ENCODE measurements around the gene CC2D1B.
"Not testable (repeated sequence)": the region's sequence is repeated elsewhere in the genome, so short reads cannot be mapped to it uniquely, and the experiment has no call there.

CC2D1B gene, protein sequence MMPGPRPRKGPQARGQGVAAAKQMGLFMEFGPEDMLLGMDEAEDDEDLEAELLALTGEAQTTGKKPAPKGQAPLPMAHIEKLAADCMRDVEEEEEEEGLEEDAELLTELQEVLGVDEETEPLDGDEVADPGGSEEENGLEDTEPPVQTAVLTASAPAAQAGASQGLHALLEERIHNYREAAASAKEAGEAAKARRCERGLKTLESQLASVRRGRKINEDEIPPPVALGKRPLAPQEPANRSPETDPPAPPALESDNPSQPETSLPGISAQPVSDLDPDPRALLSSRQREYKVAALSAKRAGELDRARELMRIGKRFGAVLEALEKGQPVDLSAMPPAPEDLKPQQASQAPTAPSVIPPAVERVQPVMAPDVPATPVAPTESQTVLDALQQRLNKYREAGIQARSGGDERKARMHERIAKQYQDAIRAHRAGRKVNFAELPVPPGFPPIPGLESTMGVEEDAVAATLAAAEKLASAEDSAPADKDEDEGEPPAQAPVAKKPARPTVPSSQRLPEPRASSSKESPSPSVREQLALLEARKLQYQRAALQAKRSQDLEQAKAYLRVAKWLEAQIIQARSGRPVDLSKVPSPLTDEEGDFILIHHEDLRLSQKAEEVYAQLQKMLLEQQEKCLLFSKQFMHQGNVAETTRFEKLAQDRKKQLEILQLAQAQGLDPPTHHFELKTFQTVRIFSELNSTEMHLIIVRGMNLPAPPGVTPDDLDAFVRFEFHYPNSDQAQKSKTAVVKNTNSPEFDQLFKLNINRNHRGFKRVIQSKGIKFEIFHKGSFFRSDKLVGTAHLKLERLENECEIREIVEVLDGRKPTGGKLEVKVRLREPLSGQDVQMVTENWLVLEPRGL

DNA sequence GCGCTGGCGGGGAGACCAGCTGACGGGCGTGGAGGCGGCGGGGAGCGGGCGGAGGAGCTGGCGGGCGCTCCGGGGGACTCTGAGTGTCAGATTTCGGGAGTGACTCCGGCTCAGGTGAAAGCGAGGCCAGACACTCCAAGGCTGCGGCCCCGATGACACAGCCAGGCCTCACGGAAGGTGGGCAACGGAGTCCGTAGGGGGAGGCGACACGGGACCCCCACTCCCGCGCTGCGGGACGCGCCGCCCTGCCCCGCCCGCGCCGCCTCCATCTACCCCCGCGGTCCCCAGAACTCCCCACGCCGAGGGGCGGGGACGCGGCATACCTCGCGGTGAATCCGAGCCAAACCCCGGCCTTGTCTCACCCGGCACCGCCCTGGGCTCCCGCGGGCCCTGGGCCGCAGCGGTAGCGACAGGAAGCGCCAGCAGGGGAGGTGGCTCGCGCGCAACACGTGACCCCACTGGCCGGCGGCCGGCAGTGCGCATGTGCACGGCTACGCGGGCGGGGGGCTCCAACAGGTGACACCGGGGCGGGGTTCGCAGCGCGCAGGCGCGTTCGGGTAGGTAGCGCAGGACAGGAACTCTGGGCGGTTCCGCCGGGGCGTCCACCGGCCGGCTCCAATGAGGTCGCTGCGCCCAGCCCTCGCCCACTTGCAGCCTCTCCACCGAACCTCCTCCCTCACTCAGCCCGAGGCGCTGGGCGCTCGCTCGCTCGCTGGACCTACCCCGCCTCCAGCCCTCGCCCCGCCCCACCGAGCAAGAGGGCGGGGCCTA lies at the start of gene CC2D1B:
CC2D1B (minus strand) TSS at position 460 of the 771 bp plus-strand sequence. CDS start 1,585 bp downstream, outside the sequence.
- peak; percentile 99 for DNase-seq

DNA sequence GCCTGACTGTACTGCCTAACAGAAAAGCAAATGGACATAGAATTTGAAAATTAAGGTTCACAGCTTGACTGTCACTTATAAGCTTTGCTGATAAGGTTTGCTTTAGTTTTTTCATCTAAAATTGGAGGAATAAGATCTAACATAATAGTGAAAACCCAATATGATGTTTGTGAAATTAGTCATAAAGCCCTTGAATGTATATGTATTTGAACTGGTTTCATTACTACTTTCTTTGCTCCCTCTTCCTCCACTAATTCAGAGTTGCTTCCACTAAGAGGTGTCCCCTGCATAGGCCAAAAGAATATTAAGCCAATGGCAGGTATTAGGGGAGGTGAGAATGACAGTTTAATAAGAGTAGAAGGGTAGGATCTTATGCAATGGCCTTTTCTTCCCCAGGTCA lies 48.9 kb upstream of the CC2D1B start:
- no peak for DNase-seq

DNA sequence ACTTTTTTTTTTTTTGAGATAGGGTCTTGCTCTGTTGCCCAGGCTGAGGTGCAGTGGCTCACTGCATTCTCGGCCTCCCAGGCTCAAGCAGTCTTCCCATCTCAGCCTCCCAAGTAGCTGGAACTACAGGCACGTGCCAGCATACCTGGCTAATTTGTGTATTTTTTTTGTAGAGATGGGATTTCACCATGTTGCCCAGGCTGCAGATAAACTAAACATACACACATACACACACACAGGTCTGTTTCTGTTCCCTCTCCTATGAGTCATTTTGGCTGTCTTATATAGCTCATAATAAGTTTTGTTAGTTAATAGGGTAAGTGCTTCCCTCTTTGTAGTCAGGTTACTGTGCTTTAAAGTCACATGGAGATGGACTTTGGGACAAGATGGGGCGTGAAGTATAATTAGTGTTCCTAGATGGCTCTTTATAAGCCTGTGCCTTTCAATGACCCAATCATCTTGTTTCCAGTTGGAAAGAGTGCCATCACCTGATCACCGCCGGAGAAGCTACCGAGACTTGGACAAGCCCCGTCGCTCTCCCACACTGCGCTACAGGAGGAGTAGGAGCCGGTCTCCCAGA lies 47.5 kb upstream of the CC2D1B start:
- no peak for DNase-seq

DNA sequence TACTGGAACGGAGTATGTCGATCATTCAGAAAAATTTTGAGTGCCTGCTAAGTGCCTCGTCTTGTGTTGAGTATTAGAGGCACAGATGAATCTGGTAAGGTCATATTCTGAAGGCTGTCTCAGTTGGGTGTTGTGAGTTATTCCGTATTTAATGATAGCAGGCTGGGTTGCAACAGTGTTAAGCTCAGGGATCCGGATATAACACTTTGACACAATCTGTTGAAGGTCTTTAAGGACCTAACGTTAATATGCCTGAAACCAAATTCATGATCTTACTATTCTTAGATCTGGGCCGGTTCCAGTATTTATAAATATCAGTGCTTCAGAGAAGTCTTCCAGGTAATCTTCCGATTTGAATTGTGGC lies 39.0 kb upstream of the CC2D1B start:
- DNase-seq: no peak

DNA sequence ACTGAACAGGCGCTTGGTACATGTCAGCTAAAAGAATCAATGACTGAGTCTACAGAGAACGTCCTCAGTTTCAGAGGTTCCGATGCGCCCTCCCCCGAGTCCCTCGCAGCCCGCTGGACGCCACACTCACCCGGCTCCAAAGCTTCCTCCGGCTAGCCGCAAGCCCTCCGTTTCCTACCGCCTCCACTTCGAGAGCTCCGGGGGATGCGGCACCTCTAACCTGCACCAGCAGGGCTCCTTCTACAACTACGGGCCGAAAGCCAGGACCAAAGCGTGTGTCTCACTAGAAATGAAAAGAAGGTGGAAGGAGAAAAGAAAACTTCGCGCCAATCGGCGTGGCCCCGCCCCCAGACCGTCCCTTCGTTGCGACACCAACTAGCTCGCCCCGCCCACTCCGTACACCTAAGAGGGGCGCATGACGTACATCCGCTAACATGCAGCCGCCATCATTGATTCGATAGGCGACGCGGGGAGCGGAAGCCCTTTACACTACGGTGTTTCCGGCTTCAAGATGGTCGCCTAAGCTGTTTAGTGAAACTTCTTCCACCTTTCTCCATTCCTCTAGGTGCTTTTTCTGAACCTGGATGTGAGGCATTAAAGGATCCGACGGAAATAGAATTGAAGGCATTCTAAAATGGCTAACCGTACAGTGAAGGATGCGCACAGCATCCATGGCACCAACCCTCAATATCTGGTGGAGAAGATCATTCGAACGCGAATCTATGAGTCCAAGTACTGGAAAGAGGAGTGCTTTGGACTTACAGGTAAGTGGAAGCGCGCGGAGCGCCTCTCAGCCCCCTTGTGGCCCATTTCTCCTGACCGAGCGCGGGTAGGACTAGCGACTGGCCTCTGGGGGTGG lies 38.3 kb upstream of the CC2D1B start, which contains the start of the genes ORC1 and PRPF38A:
ORC1 (minus strand) TSS at position 308 of the 859 bp plus-strand sequence. CDS start 2,200 bp downstream, outside the sequence.
PRPF38A (plus strand) TSS at position 487 of the 859 bp plus-strand sequence; CDS start at position 635, 148 bp downstream.
- peak; percentile 96 for DNase-seq

DNA sequence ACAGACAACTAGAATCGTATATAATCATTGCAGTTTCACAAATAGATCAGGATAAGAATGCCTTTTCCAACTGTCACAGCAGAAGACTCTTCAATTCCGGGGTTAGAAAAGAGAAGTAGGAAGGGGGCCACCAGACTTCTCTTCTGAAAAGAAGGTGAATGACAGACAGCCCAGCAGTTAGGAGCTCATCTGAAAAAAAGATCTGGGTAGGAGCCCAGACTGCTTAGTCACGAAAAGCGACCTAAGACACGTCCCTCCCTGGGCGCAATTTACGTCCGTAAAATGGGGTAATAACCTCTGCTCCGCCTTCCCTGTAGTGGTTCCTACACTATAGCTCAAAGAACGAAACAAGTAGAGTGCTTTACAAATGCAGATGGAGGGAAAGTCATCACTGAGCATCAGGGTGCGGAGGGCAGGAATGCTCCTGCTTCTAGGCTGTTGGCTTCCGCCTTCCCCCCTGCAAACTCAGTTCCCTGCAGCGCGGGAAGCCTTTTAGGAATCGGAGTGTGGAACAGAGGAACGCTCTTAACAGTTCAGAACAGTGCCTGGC lies 37.6 kb upstream of the CC2D1B start:
- peak; percentile 51 for DNase-seq

DNA sequence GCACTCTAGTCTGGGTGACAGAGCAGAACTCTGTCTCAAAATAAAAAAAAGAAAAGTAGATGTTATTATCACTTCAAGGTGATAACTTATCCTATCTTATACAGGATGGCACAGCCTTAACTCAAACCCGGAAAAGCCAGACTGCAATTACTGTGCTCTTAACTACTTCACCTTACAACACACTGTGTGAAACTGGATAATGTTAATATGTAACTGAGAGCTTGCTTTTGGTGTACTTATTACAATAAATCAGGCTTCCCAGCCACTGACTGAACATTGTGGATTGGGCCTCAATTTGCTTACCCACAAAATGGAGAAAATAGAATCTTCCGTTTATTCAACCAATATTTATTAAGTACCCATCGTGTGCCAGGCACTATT lies 36.8 kb upstream of the CC2D1B start:
- no peak for DNase-seq

DNA sequence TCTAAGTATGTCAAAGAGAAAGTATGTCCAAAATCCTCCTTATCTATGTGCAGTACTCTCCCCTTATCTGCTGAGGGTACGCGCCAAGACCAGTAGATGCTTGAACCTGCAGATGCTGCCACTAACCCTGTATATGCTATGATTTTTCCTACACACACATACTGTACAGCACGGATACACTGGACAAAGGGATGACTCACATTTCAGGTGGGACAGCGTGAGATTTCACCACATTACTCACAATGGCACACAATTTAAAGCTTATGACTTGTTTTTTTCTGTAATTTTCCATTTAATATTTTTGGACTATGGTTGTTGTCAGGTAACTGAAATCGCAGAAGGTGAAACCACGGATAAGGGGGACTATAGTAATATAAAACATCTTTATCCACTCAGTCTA lies 34.1 kb upstream of the CC2D1B start:
- no peak for DNase-seq

DNA sequence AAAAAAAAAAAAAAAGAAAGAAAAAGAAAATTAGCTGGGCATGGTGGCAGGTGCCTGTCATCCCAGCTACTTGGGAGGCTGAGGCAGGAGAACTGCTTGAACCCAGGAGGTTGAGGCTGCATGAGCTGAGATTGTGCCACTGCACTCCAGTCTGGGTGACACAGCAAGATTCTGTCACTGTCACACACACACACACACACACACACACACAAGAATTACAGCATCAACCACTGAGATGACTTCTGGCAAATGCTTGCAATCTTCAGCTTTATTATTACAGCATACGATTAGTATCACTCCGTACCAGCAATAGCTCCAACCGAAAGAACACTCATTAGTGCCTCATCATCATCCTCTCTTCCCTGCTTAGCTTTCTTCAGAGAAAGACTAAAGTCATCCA lies 33.6 kb upstream of the CC2D1B start:
- DNase-seq: no peak

DNA sequence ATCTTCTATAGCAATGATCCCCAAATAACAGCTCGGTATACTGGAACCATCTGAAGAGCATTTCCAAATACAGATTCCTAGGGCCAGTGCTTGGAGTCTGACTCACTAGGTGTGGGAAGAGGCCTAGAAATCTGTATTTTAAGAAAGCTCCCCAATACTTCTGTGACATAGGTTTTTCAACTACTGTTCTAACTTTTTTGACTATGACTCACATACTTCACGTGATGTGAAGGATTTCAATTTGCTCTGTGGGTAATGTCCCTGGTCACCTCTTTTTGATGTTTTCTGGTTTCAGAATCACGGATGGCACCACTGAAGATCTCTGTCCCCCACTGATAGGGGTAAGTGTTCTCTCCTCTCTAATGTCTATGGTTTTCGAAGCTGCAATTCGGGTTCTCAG lies 27.2 kb upstream of the CC2D1B start:
- no peak for DNase-seq

DNA sequence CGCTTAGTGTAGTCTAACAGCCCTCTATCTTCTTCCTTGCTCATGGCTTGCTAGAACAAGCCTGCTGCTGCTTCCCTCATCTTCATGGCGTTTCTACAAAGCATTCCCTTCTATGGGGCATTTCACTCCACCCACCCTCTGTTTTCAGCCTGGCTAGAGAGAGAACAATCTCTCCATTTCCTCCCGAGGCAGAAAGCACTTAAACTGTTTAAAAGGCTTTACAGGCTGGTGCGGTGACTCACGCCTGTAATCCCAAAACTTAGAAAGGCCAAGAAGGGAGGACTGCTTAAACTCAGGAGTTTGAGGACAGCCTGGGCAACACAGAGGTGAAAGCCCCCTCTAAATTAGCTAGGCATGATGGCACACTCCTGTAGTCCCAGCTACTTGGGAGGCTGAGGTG lies 20.5 kb upstream of the CC2D1B start:
- no peak for DNase-seq

DNA sequence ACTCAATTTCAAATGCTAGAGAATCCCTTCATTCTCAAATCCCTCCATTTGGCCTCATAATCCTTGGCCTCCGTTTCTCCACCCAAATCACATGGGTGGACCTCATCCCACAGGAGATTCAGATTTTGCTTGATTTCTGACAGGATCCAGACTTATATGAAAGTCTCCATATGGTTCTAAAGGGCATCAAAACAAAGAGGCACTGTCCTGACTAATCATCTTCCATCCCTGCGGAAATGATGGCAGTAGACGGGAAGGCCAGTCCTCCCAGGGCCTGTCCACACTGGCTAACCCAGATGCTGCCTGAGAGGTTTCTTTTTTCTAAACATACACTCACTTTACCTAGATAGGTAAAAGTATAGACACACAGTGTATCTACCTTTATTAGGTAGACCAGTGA lies 19.4 kb upstream of the CC2D1B start:
- no peak for DNase-seq

DNA sequence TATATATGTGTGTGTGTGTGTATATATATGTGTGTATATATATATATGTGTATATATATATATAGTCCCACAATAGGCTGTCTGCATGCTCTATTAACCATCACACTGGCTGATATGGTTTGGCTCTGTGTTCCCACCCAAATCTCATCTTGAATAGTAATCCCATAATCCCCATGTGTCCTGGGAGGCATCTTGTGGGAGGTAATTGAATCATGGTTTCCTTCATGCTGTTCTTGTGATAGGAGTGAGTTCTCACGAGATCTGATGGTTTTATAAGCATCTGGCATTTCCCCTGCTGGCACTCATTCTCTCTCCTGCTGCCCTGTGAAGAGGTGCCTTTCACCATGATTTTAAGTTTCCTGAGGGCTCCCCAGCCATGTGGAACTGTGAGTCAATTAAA lies 3.8 kb upstream of the CC2D1B start:
- DNase-seq: not testable (repeated sequence)

DNA sequence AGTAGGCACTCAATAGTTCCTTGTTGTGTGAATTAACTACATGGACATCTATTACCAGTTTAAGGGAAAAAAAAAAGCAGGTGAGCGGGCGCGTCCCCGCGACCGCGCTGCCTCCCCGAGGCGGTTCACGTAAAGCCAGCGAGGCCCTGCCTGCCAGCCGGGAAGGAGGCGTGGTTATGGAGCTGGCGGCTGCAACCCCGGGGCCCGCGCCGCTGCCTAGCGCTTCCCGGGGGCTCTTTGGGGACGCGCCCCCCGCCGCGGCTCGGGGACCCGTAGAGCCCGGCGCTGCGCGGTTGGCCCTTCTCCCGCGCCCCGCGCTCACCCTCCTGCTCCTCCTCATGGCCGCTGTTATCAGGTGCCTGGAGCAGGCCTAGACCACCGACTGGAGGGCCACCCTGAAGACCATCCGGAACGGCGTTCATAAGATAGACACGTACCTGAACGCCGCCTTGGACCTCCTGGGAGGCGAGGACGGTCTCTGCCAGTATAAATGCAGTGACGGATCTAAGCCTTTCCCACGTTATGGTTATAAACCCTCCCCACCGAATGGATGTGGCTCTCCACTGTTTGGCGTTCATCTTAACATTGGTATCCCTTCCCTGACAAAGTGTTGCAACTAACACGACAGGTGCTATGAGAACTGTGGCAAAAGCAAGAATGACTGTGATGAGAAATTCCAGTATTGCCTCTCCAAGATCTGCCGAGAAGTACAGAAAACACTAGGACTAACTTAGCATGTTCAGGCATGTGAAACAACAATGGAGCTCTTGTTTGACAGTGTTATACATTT lies 2.6 kb upstream of the CC2D1B start:
- peak; percentile 49 for DNase-seq

DNA sequence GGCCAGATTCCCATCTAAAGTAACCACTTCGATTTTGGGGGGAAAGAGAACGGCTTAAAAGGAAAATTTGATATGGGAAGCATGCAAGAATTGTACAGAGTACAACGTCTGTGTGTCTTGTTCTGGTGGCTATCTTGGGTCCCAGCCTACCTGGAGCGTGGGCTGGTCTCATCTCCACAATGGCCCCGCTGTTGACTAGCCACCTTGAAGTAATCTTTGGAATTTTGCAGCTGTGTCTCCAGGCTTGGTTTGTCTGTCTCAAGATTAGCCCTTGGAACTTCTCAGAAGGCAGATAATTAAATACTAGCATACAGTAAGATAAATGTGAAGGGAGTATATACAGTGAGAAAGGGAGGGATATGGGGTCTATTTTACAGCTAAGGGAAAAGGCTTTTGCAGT lies 1.3 kb upstream of the CC2D1B start:
- DNase-seq: no peak

DNA sequence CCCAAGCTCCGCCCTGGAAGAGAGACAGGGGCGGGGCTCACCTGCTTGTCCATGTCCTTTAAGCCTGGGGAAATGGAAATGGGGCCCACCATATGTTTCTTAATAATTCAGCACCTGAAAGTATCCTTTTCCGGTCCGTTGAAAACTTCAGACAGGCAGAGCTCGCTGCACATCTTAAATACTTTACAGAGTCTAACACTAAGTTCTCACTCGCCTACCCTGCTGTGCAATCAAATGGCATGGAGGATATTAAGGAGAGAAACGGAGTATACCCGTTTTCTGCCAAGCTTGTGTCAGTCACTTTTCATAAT lies 467 bp upstream of the CC2D1B start:
- no peak for DNase-seq

DNA sequence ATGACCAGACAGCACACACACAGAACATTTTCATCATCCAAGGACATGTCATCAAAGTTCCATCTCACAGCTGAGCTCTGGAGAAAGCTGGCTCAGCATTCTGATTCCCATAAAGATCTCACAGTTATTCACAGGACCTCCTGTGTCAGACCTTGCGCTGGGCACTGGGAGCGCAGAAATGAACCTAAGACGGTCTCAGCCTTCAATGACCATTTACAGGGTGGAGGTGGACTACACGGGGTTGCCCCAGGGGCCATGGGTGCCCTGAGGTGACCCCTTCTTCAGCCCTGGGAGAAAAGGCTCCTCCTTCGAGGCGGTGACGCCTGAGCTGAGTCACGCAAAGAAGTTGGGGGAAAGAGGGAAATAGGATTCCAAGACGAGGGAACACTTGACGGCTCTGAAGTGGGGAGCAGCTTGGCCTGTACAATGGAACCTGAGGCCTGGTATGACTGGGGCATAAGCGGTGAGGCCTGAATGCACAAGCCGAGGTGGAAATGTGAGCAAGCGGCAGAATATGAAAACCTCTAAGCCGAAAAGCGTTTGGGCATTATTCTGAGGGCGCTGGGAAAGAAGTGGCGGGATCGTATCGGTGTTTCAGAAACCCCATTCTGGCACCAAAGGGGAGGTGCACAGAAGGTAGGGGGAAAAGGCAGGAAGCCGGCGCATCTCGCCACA lies 797 bp downstream of the CC2D1B start:
- DNase-seq: no peak

DNA sequence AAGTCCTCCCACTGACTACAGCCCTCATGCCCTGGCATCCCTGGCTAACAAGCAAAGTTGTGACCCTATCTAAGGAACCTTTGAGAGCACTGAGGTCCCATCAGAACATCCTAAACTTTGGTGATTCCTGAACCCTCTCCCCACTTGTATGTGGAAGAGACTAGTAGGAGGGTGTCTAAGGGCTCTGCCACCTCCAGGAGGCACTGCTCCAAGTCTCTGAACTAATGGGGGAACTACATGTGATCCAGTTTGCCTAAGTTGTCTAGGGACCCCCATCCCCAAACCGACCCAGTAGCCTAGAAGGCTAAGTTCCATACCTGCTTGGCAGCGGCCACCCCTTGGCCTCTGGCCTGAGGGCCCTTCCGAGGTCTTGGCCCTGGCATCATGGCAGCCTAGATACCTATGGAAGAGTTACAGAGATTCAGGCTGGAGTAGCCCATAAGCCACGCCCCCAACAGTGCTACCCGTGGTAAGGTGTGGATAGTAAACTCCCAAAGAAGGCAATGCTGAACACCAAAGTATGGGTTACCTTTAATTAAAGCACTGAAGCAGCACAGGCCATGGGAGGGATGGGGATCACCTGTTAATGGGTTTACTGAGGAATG lies 1.7 kb downstream of the CC2D1B start:
- DNase-seq: no peak

DNA sequence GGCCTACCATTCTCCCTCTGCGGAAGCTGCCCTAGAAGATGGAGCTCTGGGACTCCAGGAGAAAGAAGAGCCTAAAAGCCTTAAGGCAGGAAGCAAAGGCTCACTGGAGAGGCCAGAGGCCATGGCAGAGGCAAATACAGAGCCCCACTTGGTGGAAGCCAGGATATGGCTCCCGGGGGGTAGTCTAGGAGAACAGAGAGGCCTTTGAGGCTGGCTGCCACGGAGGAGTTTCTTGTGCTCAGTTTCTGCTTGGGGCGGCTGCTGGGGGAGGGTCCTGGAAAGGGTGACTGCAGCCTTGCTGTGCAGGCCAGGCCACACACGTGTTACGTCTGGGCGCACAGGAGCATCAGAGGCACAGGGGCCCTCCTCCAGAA lies 5.4 kb downstream of the CC2D1B start:
- DNase-seq: no peak

Measured in CD4-positive, alpha-beta T cell treated with Interleukin-4 for 4 hours (primary cell).